ENCODE measurements around the gene SOX6.

- TF ChIP-seq CTCF (IDR thresholded peaks at IDR 0.05 in 4 of 5, conservative IDR thresholded peaks at IDR 0.05 in 1 of 5) (no peak), POLR2A (IDR thresholded peaks at IDR 0.05) (peak in 1 of 2 donors; percentile 16)
Measured at GRCh38 chr11:16186680-16187079, 169.7 kb downstream of the SOX6 start.
